ENCODE data around the gene RPP25L.

The RPP25L gene

DNA sequence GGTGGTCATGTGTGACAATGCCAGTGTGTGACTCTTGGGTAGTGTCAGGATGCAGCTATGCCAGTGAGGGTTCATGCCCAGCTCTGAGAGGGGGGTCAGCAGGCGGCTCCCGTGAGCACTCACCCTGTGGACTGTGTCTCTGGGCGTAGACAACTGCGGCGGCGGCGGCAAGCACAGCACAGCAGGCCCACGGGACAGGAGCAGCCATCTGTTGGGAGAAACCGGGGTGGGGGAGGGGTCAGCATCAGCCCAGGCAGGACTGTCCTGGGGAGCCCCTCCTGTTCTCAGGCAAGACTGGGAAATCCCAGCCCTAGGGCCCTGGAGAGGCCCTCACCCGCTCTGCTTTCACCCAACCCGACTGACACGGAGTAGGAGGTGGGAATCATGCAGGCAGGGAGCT is 43.1 kb downstream of the RPP25L start:
- DNase-seq (ENCODE audit: low read depth) = no peak

DNA sequence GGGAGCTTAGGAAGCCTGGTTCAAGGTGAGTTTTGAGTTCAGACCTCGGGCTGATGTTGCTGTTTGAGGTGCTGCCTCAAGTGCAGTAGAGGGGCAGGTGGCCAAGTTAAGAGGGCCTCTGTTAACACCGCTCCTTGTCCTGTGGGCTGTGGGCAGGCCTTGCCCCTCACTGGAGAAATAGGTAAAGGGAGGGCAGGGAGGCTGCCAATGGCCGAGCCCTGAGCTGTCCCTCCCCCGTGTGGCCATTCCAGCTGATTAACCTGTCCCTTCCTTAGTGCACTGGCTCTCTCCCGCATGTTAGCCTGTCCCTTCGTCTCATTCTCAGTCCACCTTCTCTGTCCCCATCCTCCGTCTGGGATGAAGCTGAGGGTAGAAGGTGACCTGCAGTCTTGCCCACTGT is 43.8 kb downstream of the RPP25L start:
- no peak for DNase-seq (ENCODE audit: low read depth)

DNA sequence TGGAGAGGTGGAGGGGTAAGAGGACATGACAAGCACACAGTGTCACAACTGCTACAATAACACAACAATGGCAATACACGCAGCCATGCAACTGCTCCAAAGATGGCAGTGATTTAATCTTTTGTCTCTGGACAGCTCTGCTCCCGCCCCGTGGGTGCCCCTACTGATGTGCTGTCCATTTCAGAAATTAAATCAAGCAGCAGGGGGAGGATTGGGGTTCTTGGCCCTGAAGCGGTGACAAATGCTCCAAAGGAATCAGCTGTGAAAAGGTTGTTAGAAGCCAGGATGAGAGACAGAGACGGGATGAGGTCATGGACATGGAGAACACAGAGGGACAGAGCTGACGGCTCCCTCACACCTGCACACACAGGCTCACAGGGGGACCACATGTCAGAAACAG is 44.9 kb downstream of the RPP25L start:
- DNase-seq (ENCODE audit: low read depth) = no peak

DNA sequence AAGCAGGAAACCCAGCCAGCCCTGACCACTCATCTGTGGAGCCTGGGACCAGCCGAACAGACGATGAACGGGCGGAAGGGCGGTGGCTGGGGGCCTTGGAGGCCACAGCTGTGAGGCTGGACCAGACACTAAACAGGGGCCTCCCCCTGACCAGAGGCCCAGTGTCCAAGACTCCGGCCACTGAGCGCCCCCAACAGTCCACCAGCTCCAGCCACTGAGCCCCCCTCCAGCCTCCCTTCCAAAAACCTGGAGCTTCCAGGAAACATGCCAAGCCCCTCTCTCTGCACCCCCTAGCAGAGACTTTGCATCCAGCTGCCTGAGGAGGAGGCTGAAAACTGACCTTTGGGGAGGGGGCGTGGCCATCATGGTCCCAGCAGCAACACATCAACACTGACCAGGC is 45.6 kb downstream of the RPP25L start:
- no peak for DNase-seq (ENCODE audit: low read depth)

DNA sequence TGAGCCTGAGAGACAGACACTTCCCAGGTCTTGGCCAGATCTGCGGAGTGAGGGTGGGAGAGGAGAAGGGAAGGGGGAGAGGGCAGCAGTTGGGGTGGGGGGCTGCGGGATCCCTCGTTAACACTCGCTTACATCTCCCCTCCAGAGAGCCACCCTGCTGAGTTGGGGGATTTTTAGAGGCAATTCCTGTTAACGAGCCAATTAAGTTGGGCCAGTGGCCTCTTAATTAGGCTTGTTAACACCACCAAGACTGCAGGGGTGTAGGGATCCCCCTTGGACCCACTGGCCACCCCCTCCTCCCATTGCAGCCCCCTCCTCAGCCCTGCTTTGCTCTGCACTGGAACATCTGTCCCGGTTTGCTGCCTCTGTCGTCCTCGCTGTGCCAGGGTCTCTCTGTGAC is 46.0 kb downstream of the RPP25L start:
- DNase-seq (ENCODE audit: low read depth) = no peak

DNA sequence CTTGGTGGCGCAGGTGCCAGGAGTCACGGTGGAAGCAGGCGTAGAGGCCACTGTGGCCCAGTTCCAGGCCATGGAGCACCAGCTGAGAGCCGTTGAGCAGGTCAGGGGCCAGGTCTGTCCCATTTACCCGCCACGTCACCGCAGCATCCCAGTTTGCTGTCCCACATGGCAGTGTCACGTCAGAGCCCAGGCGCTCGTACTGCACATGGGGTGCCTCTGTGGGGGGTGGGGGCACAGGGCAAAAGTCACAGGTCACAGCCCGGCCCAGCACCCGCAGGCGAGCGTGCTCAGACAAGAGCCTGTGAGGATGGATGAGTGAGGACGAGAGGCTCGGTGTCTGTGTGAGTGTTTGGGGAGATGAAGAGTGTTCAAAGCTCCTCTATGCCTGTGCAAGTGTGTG is 47.3 kb downstream of the RPP25L start:
- no peak for DNase-seq (ENCODE audit: low read depth)

DNA sequence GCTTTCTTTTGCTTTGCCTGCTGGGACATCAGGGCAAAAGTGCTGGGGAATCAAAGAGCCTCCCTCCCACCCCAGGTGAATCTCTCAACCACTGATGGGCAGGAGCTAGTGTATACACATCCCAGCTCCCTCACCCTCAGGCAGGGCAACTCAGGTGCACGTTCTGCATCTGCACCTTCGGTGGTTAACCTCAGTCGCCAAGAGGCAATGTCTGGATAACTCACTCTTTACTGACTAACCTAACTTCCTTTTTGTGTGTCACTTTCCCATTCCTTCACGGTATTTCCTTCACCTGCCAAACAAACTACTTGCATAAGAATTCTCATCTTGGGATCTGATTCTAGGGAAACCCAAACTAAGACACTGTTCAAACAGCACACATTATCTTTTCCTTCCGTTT is 48.6 kb downstream of the RPP25L start:
- no peak for DNase-seq (ENCODE audit: low read depth)

DNA sequence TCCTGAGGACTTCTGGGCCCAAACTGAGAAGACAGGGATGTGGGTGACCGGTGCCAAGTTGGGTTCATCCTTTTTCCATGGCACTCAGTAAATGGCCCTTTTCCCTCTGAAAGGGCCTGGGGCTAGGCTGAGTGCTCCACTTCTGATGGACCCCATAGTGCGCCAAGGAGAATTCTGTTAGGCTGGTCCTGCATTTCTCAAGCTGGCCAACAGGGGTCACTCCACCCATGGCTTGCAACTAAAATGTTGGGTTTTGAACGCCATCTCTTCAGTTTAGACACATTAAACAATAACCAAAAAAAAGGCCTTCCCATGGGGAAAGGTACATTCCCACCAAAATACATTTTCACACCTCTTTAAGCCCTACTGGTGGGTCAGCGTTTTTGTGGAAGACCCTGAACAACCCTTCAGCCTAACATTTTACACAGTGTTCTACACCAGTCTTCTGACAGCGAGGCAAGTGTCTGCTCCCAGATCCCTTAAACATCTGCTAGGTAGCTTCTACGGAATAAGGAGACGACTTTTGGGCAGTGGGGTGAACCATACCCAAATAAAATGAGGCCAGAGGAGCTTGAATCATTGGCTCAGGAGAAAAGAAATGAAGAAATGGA is 49.7 kb downstream of the RPP25L start:
- no peak for DNase-seq (ENCODE audit: low read depth)

DNA sequence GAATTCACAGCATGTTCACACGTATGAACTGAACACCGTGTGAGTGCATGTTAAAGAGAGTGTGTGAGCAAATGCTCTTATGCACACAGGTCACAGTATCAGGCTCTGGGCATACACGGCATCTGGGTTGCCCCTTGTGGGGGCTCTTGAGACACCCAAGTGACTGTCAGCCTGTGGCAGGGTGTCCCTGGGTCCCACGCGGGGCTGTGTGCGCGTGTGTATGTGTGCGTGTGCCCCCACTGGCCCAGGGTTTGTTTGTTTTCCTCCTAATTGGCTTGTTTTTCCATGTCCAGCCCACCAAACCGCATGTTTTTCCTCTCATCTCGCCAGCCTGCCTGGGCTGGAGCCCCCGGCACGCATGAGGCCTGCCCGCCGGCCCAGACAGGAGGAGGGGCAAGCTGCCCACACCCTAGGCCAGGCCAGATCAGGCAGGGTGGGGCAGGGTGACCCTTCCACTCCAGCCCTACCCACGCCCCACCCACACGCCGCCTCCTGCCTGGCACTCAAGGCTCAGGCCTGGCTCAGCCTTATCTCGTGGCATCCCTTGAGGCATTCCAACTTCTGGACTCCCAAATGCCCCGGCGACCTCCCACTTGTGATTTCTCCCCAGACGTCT is 51.2 kb downstream of the RPP25L start:
- DNase-seq (ENCODE audit: low read depth) = no peak
